HG02763 (cell line): ENCODE data around the gene TMEM214.
A peak's percentile ranks its signal among the peaks of the same experiment; 100 is the strongest.

Source experiments
- ATAC-seq: cut with Tn5 transposase; IDR thresholded peaks from one replicate; pipeline ENCODE4 v1.9.1; 2021; ENCODE audit warnings: mild to moderate bottlenecking, moderate library complexity; ENCODE audit not compliant: unreplicated experiment

Gene TMEM214

GRCh38 chr2:27082773-27083409 is 50.1 kb downstream of the TMEM214 start:
- no peak for ATAC-seq

- no peak for ATAC-seq
These were observed 50.9 kb downstream of the TMEM214 start for GRCh38 chr2:27083410-27084296.

- ATAC-seq: no peak
These were observed 51.7 kb downstream of the TMEM214 start for GRCh38 chr2:27084297-27085061.

GRCh38 chr2:27085062-27085672 is 52.4 kb downstream of the TMEM214 start:
- ATAC-seq: no peak

- peak; percentile 6 for ATAC-seq
These were observed 52.9 kb downstream of the TMEM214 start for GRCh38 chr2:27085673-27086089.

GRCh38 chr2:27086090-27086723 is 53.4 kb downstream of the TMEM214 start:
- ATAC-seq: peak; percentile 73

GRCh38 chr2:27086724-27087593 is 54.2 kb downstream of the TMEM214 start, which contains the start of gene KHK:
KHK (plus strand) TSS chr2:27086772; CDS start chr2:27087260, 488 bp downstream.
- peak; percentile 8 for ATAC-seq

- no peak for ATAC-seq
These were observed 55.2 kb downstream of the TMEM214 start for GRCh38 chr2:27087823-27088410.

GRCh38 chr2:27088634-27089033 is 55.9 kb downstream of the TMEM214 start:
- ATAC-seq: no peak

- ATAC-seq: no peak
These were observed 56.6 kb downstream of the TMEM214 start for GRCh38 chr2:27089111-27089954.
